ENCODE measurements around the gene AXIN1. TPM values are rescaled to one million over a fixed set of nuclear protein-coding genes. Genes with fewer than 3 reads are reported as not detected.
"Not testable (repeated sequence)": the region's sequence is repeated elsewhere in the genome, so short reads cannot be mapped to it uniquely, and the experiment has no call there.

Gene AXIN1
- total RNA-seq, 1 experiment from 2014 or later = 50.3 TPM

GRCh38 chr16:345772-346171 is 6.8 kb downstream of the AXIN1 start:
- peaks cover 17% of the 10 kb centered on the region for H3K4me1 Mint-ChIP-seq
- TF ChIP-seq CTCF (IDR thresholded peaks at IDR 0.05) (no peak), CREM (CRISPR knock-in tag; IDR thresholded peaks at IDR 0.05) (no peak), SOX15 (CRISPR knock-in tag; IDR thresholded peaks at IDR 0.05) (no peak), CREB1 (CRISPR knock-in tag; IDR thresholded peaks at IDR 0.05) (no peak)
- no peaks in the 10 kb centered on the region for H3K27me3 Mint-ChIP-seq (ENCODE audit: low read depth)
- H3K4me3 Mint-ChIP-seq = no peak overlapping the region
- 0 out of 2 replicates have a peak overlapping the region, but pooled peaks have one; percentile 57 for H3K27ac Mint-ChIP-seq
- H3K9me3 Mint-ChIP-seq = peaks cover 4% of the 10 kb centered on the region; the same call in 1 of the 2 replicates
- H3K36me3 Mint-ChIP-seq = peaks cover 52% of the 10 kb centered on the region
- ChIA-PET CTCF (no interaction called here), POLR2A (no interaction called here)
- no peak for DNase-seq (ENCODE audit: low spot score)
- ATAC-seq = no peak

DNA sequence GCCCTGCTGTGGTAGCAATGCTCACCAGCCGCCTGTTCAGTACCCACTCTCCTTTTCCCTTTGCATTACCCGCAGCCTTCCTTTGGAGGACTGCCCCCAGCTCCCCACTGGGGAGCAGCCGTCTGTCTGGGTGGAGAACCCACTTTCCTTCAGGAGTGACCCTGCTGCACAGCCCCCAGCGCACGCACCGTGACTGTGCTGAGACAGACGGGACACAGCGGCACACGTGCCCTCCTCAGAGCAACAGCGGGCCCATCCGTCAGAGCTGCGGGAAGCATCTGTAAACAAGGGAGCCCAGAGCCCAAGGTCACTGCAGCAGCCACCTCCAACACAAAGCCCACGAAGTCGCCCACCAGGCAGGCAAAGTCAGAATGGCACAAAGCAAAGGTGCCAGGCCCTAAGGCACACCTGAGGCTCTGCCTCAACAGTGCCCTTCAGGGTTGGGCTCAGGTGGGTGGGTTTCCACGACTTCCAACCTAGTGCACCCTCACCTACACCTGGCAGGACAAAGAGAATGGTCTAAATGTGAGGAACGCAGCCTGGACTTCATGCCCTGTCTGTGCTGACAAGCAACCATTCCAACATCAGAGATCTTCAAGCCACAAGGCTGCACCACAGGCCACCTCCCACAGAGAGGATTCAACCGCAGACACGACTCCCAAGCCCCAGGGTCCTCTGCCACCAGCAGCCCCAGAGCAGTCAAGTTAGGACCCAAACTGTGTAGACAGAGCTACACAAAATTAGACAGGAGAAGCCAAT is 9.9 kb downstream of the AXIN1 start:
- TF ChIP-seq ZNF219 (CRISPR knock-in tag; IDR thresholded peaks at IDR 0.05; ENCODE audit: borderline replicate concordance) = no peak
- TF ChIP-seq MXD4 (CRISPR knock-in tag; IDR thresholded peaks at IDR 0.05; ENCODE audit: borderline replicate concordance) = no peak
- TF ChIP-seq GABPB1 (CRISPR knock-in tag; IDR thresholded peaks at IDR 0.05) = peak; percentile 74
- 0 out of 2 replicates have a peak, but pooled peaks have one; percentile 24 for TF ChIP-seq FOXP1 (CRISPR knock-in tag; IDR thresholded peaks at IDR 0.05; ENCODE audit: borderline replicate concordance)
- no peak for TF ChIP-seq ESRRA (CRISPR knock-in tag; IDR thresholded peaks at IDR 0.05; ENCODE audit: borderline replicate concordance)
- TF ChIP-seq EMX1 (CRISPR knock-in tag; IDR thresholded peaks at IDR 0.05) = no peak
- peak; percentile 38; the same call in 1 of the 2 replicates for TF ChIP-seq RELA (CRISPR knock-in tag; IDR thresholded peaks at IDR 0.05; ENCODE audit: borderline replicate concordance)
- TF ChIP-seq ARID4B (CRISPR knock-in tag; IDR thresholded peaks at IDR 0.05; ENCODE audit: borderline replicate concordance) = no peak
- Mint-ChIP-seq H3K4me1 (peaks cover 11% of the 10 kb centered on the region), H3K27ac (peak overlapping the region; percentile 81), H3K27me3 (ENCODE audit: low read depth) (no peaks in the 10 kb centered on the region), H3K9me3 (peaks cover 4% of the 10 kb centered on the region; the same call in 1 of the 2 replicates), H3K36me3 (peaks cover 50% of the 10 kb centered on the region), H3K4me3 (no peak overlapping the region)
- POLR2A ChIA-PET = no interaction called here
- DNase-seq (ENCODE audit: low spot score) (no peak), ATAC-seq (no peak)
- CTCF ChIA-PET = interaction anchor here (1.9 to 3.7 kb wide), 2 partner anchors 9 to 19 kb away, joined by 6 to 24 read pairs; partner anchors contain the start of gene AXIN1

DNA sequence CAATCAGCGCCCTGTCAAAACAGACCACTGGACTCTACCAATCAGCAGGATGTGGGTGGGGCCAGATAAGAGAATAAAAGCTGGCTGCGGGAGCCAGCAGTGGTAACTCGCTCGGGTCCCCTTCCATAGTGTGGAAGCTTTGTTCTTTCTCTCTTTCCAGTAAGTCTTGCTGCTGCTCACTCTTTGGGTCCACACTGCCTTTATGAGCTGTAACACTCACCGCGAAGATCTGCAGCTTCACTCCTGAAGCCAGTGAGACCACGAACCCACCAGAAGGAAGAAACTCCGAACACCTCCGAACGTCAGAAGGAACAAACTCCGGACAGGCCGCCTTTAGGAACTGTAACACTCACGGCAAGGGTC is 10.6 kb downstream of the AXIN1 start:
- ATAC-seq; H3K9me3 Mint-ChIP-seq; POLR2A ChIA-PET; DNase-seq (ENCODE audit: low spot score); H3K27me3 Mint-ChIP-seq (ENCODE audit: low read depth); H3K4me3 Mint-ChIP-seq: not testable (repeated sequence)
- CTCF ChIA-PET = interaction anchor here (0.6 to 3.7 kb wide), 3 partner anchors 9 to 20 kb away, joined by 3 to 24 read pairs (median 6); partner anchors contain the start of gene AXIN1
- peaks cover 46% of the 10 kb centered on the region for H3K36me3 Mint-ChIP-seq
- peak overlapping the region; percentile 81; the same call in 1 of the 2 replicates for H3K27ac Mint-ChIP-seq
- peaks cover 11% of the 10 kb centered on the region for H3K4me1 Mint-ChIP-seq

DNA sequence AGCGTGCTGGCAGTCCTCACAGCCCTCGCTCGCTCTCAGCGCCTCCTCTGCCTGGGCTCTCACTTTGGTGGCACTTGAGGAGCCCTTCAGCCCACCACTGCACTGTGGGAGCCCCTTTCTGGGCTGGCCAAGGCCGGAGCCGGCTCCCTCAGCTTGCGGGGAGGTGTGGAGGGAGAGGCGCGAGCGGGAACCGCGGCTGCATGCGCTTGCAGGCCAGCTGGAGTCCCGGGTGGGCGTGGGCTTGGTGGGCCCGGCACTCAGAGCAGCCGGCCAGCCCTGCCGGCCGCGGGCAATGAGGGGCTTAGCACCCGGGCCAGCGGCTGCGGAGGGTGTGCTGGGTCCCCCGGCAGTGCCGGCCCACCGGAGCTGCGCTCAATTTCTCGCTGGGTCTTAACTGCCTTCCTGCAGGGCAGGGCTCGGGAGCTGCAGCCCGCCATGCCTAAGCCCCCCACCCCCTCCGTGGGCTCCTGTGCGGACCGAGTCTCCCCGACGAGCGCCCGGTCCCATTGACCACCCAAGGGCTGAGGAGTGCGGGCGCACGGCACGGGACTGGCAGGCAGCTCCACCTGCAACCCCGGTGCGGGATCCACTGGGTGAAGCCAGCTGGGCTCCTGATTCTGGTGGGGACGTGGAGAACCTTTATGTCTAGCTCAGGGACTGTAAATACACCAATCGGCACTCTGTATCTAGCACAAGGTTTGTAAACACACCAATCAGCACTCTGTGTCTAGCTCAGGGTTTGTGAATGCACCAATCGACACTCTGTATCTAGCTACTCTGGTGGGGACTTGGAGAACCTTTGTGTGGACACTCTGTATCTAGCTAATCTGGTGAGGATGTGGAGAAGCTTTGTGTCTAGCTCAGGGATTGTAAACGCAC is 11.2 kb downstream of the AXIN1 start:
- POLR2A ChIA-PET; H3K9me3 Mint-ChIP-seq; DNase-seq (ENCODE audit: low spot score); H3K27me3 Mint-ChIP-seq (ENCODE audit: low read depth); H3K4me3 Mint-ChIP-seq; ATAC-seq: not testable (repeated sequence)
- peaks cover 42% of the 10 kb centered on the region for H3K36me3 Mint-ChIP-seq
- peak overlapping the region; percentile 81; the same call in 1 of the 2 replicates for H3K27ac Mint-ChIP-seq
- H3K4me1 Mint-ChIP-seq = peaks cover 11% of the 10 kb centered on the region
- CTCF ChIA-PET = interaction anchor here (0.6 to 3.7 kb wide), 3 partner anchors 8 to 21 kb away, joined by 3 to 24 read pairs (median 6); partner anchors contain the start of gene AXIN1

All from WTC11 (cell line).